Mucosa of gallbladder (tissue), 1 donor: ENCODE results near the gene ACAD10. TPM values are rescaled to one million over a fixed set of nuclear protein-coding genes. Genes with fewer than 3 reads are reported as not detected.
"Not testable (repeated sequence)": the region's sequence is repeated elsewhere in the genome, so short reads cannot be mapped to it uniquely, and the experiment has no call there.

ENCODE experiments used
- DNase-seq: peaks from one replicate; pipeline ENCODE4 v3.0.0-alpha.2; 2020; ENCODE audit warnings: low spot score
- total RNA-seq: library from RNA; stranded (reverse); gene quantifications from one replicate; pipeline ENCODE4 v1.2.1, GENCODE V29; 2021
- donor health status: DM: no; HTN: no; CAD: no.

ACAD10 gene
- total RNA-seq, 1 donor from 2014 or later, result 34.2 TPM

GRCh38 chr12:111753144-111753881 lies 67.5 kb downstream of the ACAD10 start:
- DNase-seq, result peak; percentile 54

GRCh38 chr12:111754671-111755070 lies 68.8 kb downstream of the ACAD10 start:
- DNase-seq, result no peak

- no peak for DNase-seq
Observed at GRCh38 chr12:111756196-111756595, 70.3 kb downstream of the ACAD10 start.

GRCh38 chr12:111756681-111757080 lies 70.8 kb downstream of the ACAD10 start:
- DNase-seq, result no peak

GRCh38 chr12:111757361-111758119 lies 71.7 kb downstream of the ACAD10 start:
- peak; percentile 51 for DNase-seq

GRCh38 chr12:111758120-111758561 lies 72.3 kb downstream of the ACAD10 start:
- DNase-seq, result no peak

GRCh38 chr12:111759271-111759670 lies 73.4 kb downstream of the ACAD10 start:
- no peak for DNase-seq

GRCh38 chr12:111759991-111760390 lies 74.1 kb downstream of the ACAD10 start:
- no peak for DNase-seq

- DNase-seq, result no peak
Observed at GRCh38 chr12:111761099-111761498, 75.2 kb downstream of the ACAD10 start.

GRCh38 chr12:111761706-111762105 lies 75.9 kb downstream of the ACAD10 start:
- no peak for DNase-seq

GRCh38 chr12:111763552-111763951 lies 77.7 kb downstream of the ACAD10 start:
- not testable (repeated sequence) for DNase-seq

- no peak for DNase-seq
Observed at GRCh38 chr12:111764120-111764821, 78.4 kb downstream of the ACAD10 start.

GRCh38 chr12:111766608-111767361 lies 80.9 kb downstream of the ACAD10 start, which contains the start of gene ALDH2:
TSS of gene ALDH2 (plus strand) at chr12:111766933. CDS start at chr12:111766983, 50 bp downstream.
- DNase-seq, result peak; percentile 68

GRCh38 chr12:111767362-111768158 lies 81.7 kb downstream of the ACAD10 start:
- no peak for DNase-seq

GRCh38 chr12:111768159-111768895 lies 82.5 kb downstream of the ACAD10 start:
- no peak for DNase-seq

GRCh38 chr12:111769599-111769998 lies 83.7 kb downstream of the ACAD10 start:
- no peak for DNase-seq

GRCh38 chr12:111773801-111774551 lies 88.1 kb downstream of the ACAD10 start:
- peak; percentile 82 for DNase-seq

GRCh38 chr12:111775205-111776193 lies 89.6 kb downstream of the ACAD10 start:
- DNase-seq, result peak; percentile 92
